T follicular helper cell (primary cell): ENCODE data around the gene RGL1.

Source experiments
- DNase-seq: peaks from one replicate; pipeline ENCODE4 v3.0.0-alpha.2; 2020; ENCODE audit warnings: low read depth

RGL1 gene

GRCh38 chr1:183869664-183870063, 64.7 kb downstream of the RGL1 start:
- DNase-seq = no peak

DNA sequence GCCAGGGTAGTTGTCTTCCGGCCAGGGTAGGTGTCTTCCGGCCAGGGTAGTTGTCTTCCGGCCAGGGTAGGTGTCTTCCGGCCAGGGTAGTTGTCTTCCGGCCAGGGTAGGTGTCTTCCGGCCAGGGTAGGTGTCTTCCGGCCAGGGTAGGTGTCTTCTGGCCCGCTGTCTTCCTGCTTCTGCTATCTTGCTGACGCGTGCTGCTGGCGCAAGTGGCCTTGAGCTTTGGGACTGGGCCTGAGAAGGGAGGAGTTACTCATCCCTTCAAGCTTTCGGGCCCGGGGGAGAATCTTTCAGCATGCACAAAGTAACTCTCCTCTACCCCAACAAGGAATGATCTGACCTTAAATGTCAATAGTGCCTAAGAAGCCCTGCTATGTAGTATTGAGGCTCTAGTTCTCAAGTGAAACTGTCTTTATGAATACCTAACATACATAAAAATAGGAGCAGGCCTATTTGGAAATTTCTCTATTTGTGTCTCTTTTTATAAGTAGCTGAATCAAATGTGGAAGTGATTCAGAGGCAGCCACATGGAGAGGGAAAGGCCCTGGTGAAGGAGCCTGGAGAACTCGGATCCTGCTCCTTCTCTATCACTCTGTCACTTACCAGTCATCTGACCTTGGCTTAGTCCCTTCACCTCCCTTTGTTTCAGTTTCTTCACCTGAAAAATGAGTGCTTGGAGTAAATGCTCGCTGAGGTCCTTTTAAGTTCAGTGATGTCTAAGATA, 65.6 kb downstream of the RGL1 start:
- no peak for DNase-seq

- DNase-seq = no peak
Observed at GRCh38 chr1:183871142-183871541, 66.2 kb downstream of the RGL1 start.

GRCh38 chr1:183871601-183872000, 66.7 kb downstream of the RGL1 start:
- no peak for DNase-seq

DNA sequence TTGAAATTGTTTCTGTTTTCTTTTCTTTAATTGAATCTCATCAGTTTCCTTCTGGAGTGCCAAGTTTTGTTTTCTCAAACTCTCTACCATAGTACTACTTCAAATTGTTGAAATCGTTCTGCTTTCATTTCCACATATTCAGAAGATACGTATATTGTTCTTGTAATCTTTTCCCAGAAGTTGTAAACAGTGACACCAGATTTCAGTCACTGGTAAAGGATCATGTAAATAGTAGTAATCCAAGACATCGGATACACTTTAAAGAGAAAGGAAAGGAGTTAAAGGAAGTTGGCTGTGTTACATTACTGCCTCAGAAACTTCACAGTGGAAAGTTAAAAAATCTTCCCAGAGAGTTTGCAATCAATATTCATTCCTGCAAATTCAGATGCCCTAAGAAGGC, 67.5 kb downstream of the RGL1 start:
- no peak for DNase-seq

DNA sequence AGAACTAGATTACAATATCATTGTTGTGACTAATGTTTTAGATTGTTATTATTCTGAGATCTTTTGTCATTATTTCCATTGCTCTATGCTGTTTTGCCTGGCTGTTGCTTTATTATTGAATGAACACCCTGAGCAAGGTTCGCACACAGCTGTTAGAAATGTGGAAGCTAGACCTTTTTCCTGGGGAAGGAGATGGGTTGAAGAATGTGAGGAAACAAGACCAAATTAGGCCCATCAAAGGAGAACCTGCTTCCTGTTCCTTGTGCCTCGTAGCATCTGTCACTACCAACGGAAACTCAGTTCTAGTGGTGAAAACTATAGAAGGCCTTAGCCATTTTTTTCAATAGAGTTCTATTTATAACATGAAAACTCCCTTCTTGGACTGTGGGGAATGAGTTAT, 68.7 kb downstream of the RGL1 start:
- no peak for DNase-seq

DNA sequence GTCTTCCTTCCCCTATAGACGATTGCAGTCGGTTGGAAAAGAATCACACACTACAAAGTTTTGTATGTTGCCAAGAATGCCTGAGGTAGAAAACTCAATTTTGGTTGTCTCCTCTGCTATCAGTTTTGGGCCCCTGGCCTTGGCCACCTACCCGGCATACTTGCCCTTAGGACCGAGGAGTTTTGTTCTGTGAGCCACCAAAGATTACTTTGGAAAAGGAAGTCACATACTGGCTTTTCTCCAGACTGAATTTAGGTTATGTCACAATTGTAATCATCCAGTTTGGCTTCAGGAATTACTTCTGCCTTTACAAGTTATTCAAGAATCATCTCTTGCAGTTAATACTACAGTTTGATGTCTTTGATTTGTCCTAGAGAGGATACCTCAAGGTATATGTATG, 71.4 kb downstream of the RGL1 start:
- DNase-seq = no peak

- DNase-seq = no peak
Observed at GRCh38 chr1:183877053-183877720, 72.3 kb downstream of the RGL1 start.

GRCh38 chr1:183879494-183879893, 74.6 kb downstream of the RGL1 start:
- DNase-seq = no peak

GRCh38 chr1:183879966-183880365, 75.0 kb downstream of the RGL1 start:
- no peak for DNase-seq

DNA sequence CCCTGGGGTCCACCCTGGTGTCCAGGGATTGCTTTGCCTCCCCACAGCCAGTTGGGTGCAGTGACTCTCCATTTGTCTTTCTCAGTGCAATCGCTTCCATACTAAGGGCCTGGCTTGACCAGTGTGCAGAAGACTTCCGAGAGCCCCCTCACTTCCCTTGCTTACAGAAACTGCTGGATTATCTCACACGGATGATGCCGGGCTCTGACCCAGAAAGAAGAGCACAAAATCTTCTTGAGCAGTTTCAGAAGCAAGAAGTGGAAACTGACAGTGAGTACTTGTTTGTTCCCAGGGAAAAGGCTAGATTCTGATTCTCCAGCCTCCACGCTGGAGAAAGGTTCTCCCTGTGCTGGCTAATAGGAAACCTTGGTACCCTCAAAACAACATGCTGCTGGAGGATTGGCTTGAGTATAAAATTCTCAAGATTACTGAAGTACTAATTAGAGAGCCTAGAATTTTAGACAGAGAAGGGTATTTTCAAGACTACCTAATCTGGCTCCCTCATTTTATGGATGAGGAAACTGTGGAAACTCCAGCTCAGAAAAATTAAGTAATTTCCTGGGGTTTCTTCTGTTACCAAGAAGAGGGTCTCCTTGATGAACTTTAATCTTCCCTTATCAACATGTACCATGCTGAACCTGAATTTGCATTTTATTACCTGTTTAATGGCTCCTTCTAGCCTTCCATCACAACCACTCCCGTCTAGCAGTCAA, 75.8 kb downstream of the RGL1 start:
- no peak for DNase-seq

GRCh38 chr1:183881387-183882131, 76.6 kb downstream of the RGL1 start:
- no peak for DNase-seq

DNA sequence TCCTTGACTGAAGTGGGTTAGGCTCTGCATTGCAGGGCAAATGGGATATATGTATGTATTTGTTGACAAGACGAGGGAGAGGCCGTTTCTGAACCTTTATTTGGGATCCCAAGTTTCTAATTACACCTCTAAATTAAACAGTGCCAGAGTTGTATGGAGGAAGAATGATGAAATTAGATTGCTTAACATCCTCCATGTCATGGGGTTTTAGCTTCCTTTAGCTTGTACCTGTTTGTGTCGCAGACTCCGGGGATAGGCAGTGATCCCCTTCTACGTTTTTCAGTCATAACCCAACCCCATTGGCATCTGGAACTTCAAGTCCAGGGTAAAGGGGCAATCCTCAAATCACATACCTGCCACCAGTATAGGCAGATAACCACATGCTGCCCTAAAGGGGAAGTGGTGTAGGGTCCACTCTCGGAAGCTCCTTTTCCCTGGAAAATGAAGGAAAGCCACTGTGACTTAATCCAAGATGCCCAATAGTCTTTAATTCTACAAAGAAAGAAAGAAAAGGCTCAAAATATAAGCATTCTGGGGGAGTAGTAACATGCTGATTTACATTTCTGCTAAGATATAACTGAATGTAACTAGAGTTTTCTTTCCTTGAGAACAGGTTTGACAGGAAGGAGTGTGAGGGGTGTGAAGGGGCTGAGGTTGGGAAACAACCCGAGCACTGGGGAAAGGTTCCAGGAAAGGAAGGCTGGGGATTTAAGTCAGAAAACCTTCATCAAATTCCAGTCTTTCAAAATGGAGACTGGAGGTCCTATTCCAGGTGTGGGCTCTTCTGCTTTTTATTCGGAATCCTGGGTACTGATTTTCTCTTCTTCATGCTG, 77.6 kb downstream of the RGL1 start:
- no peak for DNase-seq

GRCh38 chr1:183883623-183884022, 78.7 kb downstream of the RGL1 start:
- DNase-seq = no peak

- no peak for DNase-seq
Observed at GRCh38 chr1:183884526-183884925, 79.6 kb downstream of the RGL1 start.

DNA sequence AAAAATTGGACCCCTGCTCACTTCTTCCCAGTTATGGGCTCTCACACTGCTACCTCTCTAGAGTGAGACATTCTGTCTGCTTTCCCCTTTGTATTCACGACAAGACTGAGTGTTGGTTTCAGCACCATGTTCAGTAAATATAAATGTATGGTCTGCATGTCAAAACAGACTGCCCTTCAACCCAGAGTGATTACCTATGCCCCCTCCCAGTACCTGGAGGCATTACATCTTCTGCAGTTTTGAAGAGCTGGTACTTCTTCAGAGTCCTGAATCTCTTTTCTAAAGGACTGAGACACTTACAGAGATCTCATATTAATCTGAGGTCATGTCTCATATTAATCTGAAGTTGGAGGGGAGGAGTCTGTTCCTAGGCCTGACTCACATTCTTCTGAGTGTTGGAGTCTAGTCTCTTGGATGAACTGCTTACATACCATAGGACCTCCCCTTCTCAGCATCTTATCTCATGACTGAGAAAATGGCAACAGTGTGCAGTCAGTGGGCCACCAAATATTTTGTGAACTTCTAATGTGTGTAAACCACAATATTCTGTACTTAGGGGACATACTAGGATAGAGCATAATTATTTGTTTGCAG, 80.3 kb downstream of the RGL1 start:
- no peak for DNase-seq

- DNase-seq = no peak
Observed at GRCh38 chr1:183886083-183886828, 81.3 kb downstream of the RGL1 start.

- no peak for DNase-seq
Observed at GRCh38 chr1:183886853-183887252, 81.9 kb downstream of the RGL1 start.

- no peak for DNase-seq
Observed at GRCh38 chr1:183887826-183888819, 83.2 kb downstream of the RGL1 start.
